H1 (cell line): ENCODE measurements around the gene PPP1R10. TPM values are rescaled to one million over a fixed set of nuclear protein-coding genes. Genes with fewer than 3 reads are reported as not detected.

Experiments used
- CBX8 ChIP-seq: fragments of 300-800, 300-1000 bp; sonication (generic); IDR thresholded peaks from 2 replicates; pipeline ENCODE4 v1.7.1; 2016; ENCODE audit warnings: low read depth, low read length, borderline replicate concordance
- SP2 ChIP-seq: IDR thresholded peaks from 2 replicates; pipeline ENCODE4 v1.6.1; 2012; ENCODE audit warnings: mild to moderate bottlenecking, low read length, inconsistent platforms
- SRF ChIP-seq: IDR thresholded peaks from 2 replicates; pipeline ENCODE4 v1.6.1; 2011; ENCODE audit warnings: mild to moderate bottlenecking, low read depth, low read length, moderate library complexity
- SUZ12 ChIP-seq: fragments of 200-600 bp; sonication (generic); IDR thresholded peaks from 2 replicates; pipeline ENCODE4 v1.6.1; 2012; ENCODE audit warnings: mild to moderate bottlenecking, inconsistent platforms, low read length, moderate library complexity, mixed read lengths
- TAF7 ChIP-seq: optimal IDR thresholded peaks from 2 replicates; pipeline ENCODE3; 2011; ENCODE audit warnings: low read depth, mild to moderate bottlenecking, inconsistent platforms, low read length, moderate library complexity, borderline replicate concordance
- polyA plus RNA-seq, 7 experiments: library from polyadenylated mRNA; depleted of rRNA in 3 of 7; stranded (reverse) in 5 of 7; unstranded in 2 of 7; fragments of >200 nt in 5 of 7; fragments of 200-250 nt in 2 of 7; gene quantifications; 1 replicate in 5 of 7; 2 replicates in 1 of 7; 4 replicates in 1 of 7; pipeline versions ENCODE4 v1.2.1 to v1.2.3, GENCODE V29; 2011 to 2013; ENCODE audit warnings: missing spikeins in 2 of 7, mixed read lengths in 2 of 7
- total RNA-seq: library from RNA; stranded (reverse); fragmentation: NEBNext Ultra II Directional; extraction: Animal tissue kit (Norgen Biotek cat#: 25700); gene quantifications from 2 replicates; pipeline ENCODE4 v1.2.1, GENCODE V29; 2021
- TF ChIP-seq, protein P1 (sequence below): IDR thresholded peaks from 2 replicates; pipeline ENCODE4 v1.6.1; 2011; ENCODE audit warnings: low read depth, mild to moderate bottlenecking, low read length; ENCODE audit not compliant: insufficient read depth

Gene PPP1R10
- total and polyA plus RNA-seq, 2 of the 8 experiments (the other 6 are each of a cell fraction or from before 2014, with no cell fraction given), result 23.9 to 89.1 TPM

DNA sequence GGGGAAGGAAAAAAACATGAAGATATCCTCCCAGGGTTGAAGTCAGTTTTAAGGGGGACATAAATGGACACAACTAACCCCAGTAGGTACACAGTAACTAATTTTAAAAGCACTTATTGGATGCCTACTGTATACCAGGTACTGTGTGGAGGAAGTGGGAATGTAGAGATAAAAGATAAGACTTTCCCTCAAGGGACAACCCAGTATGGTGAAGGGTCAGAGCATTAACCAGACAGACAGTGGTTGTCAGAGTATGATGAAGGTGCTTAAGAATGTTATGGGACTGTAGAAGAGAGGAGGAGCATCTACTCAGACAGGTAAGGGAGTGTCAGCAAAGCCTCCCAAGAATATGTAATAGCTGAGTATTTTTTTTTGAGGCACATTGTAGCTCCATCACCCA lies 44.9 kb downstream of the PPP1R10 start (continued):
- TF ChIP-seq SRF, result no peak
- TF ChIP-seq CBX8, result no peak
- TF ChIP-seq SP2, result no peak
- TF ChIP-seq, protein P1, sequence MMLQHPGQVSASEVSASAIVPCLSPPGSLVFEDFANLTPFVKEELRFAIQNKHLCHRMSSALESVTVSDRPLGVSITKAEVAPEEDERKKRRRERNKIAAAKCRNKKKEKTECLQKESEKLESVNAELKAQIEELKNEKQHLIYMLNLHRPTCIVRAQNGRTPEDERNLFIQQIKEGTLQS, result no peak
- TF ChIP-seq TAF7, result no peak
- no peak for TF ChIP-seq SUZ12
